GM19043 (cell line): ENCODE measurements around the gene TAS2R8.
"Not testable (repeated sequence)": the region's sequence is repeated elsewhere in the genome, so short reads cannot be mapped to it uniquely, and the experiment has no call there.

Experiments
- ATAC-seq: cut with Tn5 transposase; IDR thresholded peaks from one replicate; pipeline ENCODE4 v1.9.1; 2021; ENCODE audit warnings: low read depth; ENCODE audit not compliant: unreplicated experiment

TAS2R8 gene

GRCh38 chr12:10807186-10807585 lies at the start of gene TAS2R8:
TAS2R8 (minus strand) TSS chr12:10807286; CDS start chr12:10806980, 306 bp downstream.
- ATAC-seq: no peak

GRCh38 chr12:10855807-10856206 lies 48.7 kb upstream of the TAS2R8 start:
- no peak for ATAC-seq

GRCh38 chr12:10853776-10854175 lies 46.7 kb upstream of the TAS2R8 start:
- no peak for ATAC-seq

- no peak for ATAC-seq
These were observed 44.3 kb upstream of the TAS2R8 start for GRCh38 chr12:10851243-10851858.

- ATAC-seq: no peak
These were observed 42.4 kb upstream of the TAS2R8 start, which contains the start of gene PRR4 for GRCh38 chr12:10849425-10849878. PRR4 (minus strand) TSS chr12:10849475; CDS start chr12:10849437, 38 bp downstream.

GRCh38 chr12:10847744-10848143 lies 40.7 kb upstream of the TAS2R8 start:
- ATAC-seq: no peak

GRCh38 chr12:10842862-10843261 lies 35.8 kb upstream of the TAS2R8 start:
- ATAC-seq: no peak

GRCh38 chr12:10838461-10838860 lies 31.4 kb upstream of the TAS2R8 start:
- ATAC-seq: no peak

GRCh38 chr12:10829994-10830393 lies 22.9 kb upstream of the TAS2R8 start:
- no peak for ATAC-seq

- no peak for ATAC-seq
These were observed 19.2 kb upstream of the TAS2R8 start, which contains the start of gene TAS2R10 for GRCh38 chr12:10826258-10826657. TAS2R10 (minus strand) TSS chr12:10826358; CDS start chr12:10826269, 89 bp downstream.

GRCh38 chr12:10824957-10825356 lies 17.9 kb upstream of the TAS2R8 start:
- no peak for ATAC-seq

GRCh38 chr12:10811883-10812536 lies 4.9 kb upstream of the TAS2R8 start:
- ATAC-seq: no peak

GRCh38 chr12:10810068-10810467 lies 3.0 kb upstream of the TAS2R8 start, which contains the start of gene TAS2R9:
TAS2R9 (minus strand) TSS chr12:10810168; CDS start chr12:10810075, 93 bp downstream.
- ATAC-seq: no peak

- ATAC-seq: no peak
These were observed 4.5 kb downstream of the TAS2R8 start, which contains the start of gene TAS2R7 for GRCh38 chr12:10802587-10802986. TAS2R7 (minus strand) TSS chr12:10802627; CDS start chr12:10802570, 57 bp downstream.

- ATAC-seq: no peak
These were observed 5.3 kb downstream of the TAS2R8 start for GRCh38 chr12:10801741-10802140.

- ATAC-seq: no peak
These were observed 12.9 kb downstream of the TAS2R8 start for GRCh38 chr12:10794222-10794621.

- not testable (repeated sequence) for ATAC-seq
These were observed 15.3 kb downstream of the TAS2R8 start for GRCh38 chr12:10791769-10792168.

- no peak for ATAC-seq
These were observed 23.8 kb downstream of the TAS2R8 start for GRCh38 chr12:10783252-10783651.

GRCh38 chr12:10779103-10779502 lies 28.0 kb downstream of the TAS2R8 start:
- ATAC-seq: no peak

GRCh38 chr12:10771132-10771733 lies 35.9 kb downstream of the TAS2R8 start:
- ATAC-seq: no peak

- ATAC-seq: no peak
These were observed 47.4 kb downstream of the TAS2R8 start for GRCh38 chr12:10759657-10760056.
